Liver (tissue), 3 donors: ENCODE results near the gene NCAM1.

Experiments used
- EGR1 ChIP-seq, 2 donors: IDR thresholded peaks; 2 replicates each; pipeline ENCODE4 v1.6.1; 2016 to 2018; ENCODE audit warnings: antibody characterized with exemption in 2 of 2, low read depth in 2 of 2
- MAX ChIP-seq: IDR thresholded peaks from 2 replicates; pipeline ENCODE4 v1.6.1; 2016; ENCODE audit warnings: antibody characterized with exemption
- REST ChIP-seq: IDR thresholded peaks from 2 replicates; pipeline ENCODE4 v1.6.1; 2016; ENCODE audit warnings: antibody characterized with exemption, mild to moderate bottlenecking
- TAF1 ChIP-seq: conservative IDR thresholded peaks from 2 replicates; pipeline ENCODE4 v1.6.1; 2016; ENCODE audit warnings: antibody characterized with exemption, mild to moderate bottlenecking
- TF ChIP-seq, protein P1 (sequence below): fragments of 150-350 bp; IDR thresholded peaks from 2 replicates; pipeline ENCODE4 v1.5.1; 2017; ENCODE audit warnings: improper control_type of control experiment, low read depth, low read length; ENCODE audit not compliant: missing input control
- donor health status: healthy.
- donor health status: healthy.

GRCh38 chr11:113304916-113305315, 343.7 kb downstream of the NCAM1 start:
- TF ChIP-seq MAX (no peak), EGR1 (IDR thresholded peaks at IDR 0.05; ENCODE audit: low read depth in 2 of 2) (no peak), REST (no peak), TAF1 (no peak)
- TF ChIP-seq, protein P1, sequence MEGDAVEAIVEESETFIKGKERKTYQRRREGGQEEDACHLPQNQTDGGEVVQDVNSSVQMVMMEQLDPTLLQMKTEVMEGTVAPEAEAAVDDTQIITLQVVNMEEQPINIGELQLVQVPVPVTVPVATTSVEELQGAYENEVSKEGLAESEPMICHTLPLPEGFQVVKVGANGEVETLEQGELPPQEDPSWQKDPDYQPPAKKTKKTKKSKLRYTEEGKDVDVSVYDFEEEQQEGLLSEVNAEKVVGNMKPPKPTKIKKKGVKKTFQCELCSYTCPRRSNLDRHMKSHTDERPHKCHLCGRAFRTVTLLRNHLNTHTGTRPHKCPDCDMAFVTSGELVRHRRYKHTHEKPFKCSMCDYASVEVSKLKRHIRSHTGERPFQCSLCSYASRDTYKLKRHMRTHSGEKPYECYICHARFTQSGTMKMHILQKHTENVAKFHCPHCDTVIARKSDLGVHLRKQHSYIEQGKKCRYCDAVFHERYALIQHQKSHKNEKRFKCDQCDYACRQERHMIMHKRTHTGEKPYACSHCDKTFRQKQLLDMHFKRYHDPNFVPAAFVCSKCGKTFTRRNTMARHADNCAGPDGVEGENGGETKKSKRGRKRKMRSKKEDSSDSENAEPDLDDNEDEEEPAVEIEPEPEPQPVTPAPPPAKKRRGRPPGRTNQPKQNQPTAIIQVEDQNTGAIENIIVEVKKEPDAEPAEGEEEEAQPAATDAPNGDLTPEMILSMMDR: no peak
